ENCODE data around the gene TSPOAP1. TPM values are rescaled to one million over a fixed set of nuclear protein-coding genes. Genes with fewer than 3 reads are reported as not detected.

Gene TSPOAP1
- total and polyA plus RNA-seq, 10 of the 15 experiments (the other 5 are each of a cell fraction or from before 2014, with no cell fraction given): 0.58 to 16.4 (median 4.2) TPM; not detected in 1

- in situ Hi-C loops (cut with MboI): no loop called here
- no peak overlapping the region for H3K9ac ChIP-seq (ENCODE audit: control insufficient read depth, insufficient read depth, low read length)
- H3K4me1 ChIP-seq (ENCODE audit: control insufficient read depth, insufficient read depth, low read length): no peaks in the 10 kb centered on the region
- no peak for ATAC-seq
- no peaks in the 10 kb centered on the region for H3K9me3 ChIP-seq (replicated peaks; ENCODE audit: control insufficient read depth, insufficient read depth, low read length)
- H3K4me2 ChIP-seq (ENCODE audit: control insufficient read depth, insufficient read depth): no peak overlapping the region
- H4K20me1 ChIP-seq (ENCODE audit: control insufficient read depth, insufficient read depth): no peaks in the 10 kb centered on the region
- intact Hi-C loops (cut with micrococcal nuclease; ENCODE audit: unreplicated experiment): no loop called here
- no peak for DNase-seq (ENCODE audit: low read depth, low spot score)
- TSS peak; percentile 46 for BruUV-seq (replicated peaks)
- ChIA-PET SMC1A (ENCODE audit: uncharacterized antibody, unreplicated experiment) (interaction anchor here (0.6 to 4.8 kb wide), 7 partner anchors 9 to 58 kb away, joined by 3 to 22 read pairs (median 3); no protein-coding TSS in a partner anchor), POLR2A (interaction anchor here (0.5 to 1.2 kb wide), 3 partner anchors 9 to 835 kb away, joined by 3 read pairs; no protein-coding TSS in a partner anchor), RAD21 (ENCODE audit: unreplicated experiment) (interaction anchor here (1.4 kb wide), 1 partner anchor 48 kb away, joined by 5 read pairs; the partner anchor contains the start of gene RNF43), CTCF (interaction anchor here (0.9 to 2.0 kb wide), 6 partner anchors 10 to 57 kb away, joined by 3 to 7 read pairs (median 3); no protein-coding TSS in a partner anchor)
- WGBS (ENCODE audit: insufficient coverage, insufficient replicate concordance, low lambda C conversion rate, missing lambda C conversion rate): 14% methylated on average over 5 of the region's 5 CpGs
- H2AFZ ChIP-seq (ENCODE audit: control insufficient read depth, low read depth, low read length): no peak overlapping the region
- no peak for TF ChIP-seq CUX1 (IDR thresholded peaks at IDR 0.05; ENCODE audit: insufficient replicate concordance, low read depth, low read length)
- no peak for FAIRE-seq
- no peaks in the 10 kb centered on the region for H3K27me3 ChIP-seq (replicated peaks in 1 of 2; ENCODE audit: control insufficient read depth in 2 of 2, insufficient read depth in 2 of 2, low read length in 1 of 2)
- no peak overlapping the region for H3K4me3 ChIP-seq
- no peak overlapping the region for H3K27ac ChIP-seq (ENCODE audit: control insufficient read depth, insufficient read depth)
- peaks cover 0 to 12% of the 10 kb centered on the region in 2 experiments; a peak in 2 of 4 replicates for H3K36me3 ChIP-seq (ENCODE audit: control insufficient read depth in 2 of 2, insufficient read depth in 2 of 2, low read length in 1 of 2)
- H3K79me2 ChIP-seq (ENCODE audit: control insufficient read depth, insufficient read depth, low read length): no peaks in the 10 kb centered on the region
Observed at GRCh38 chr17:58369214-58370031, 40.8 kb upstream of the TSPOAP1 start.

Measured in GM12878 (cell line).